ENCODE data around the gene TMEM54. TPM values are rescaled to one million over a fixed set of nuclear protein-coding genes. Genes with fewer than 3 reads are reported as not detected.

The TMEM54 gene
- total and polyA plus RNA-seq, 2 experiments from 2014 or later, result 17.1 to 61.6 TPM

DNA sequence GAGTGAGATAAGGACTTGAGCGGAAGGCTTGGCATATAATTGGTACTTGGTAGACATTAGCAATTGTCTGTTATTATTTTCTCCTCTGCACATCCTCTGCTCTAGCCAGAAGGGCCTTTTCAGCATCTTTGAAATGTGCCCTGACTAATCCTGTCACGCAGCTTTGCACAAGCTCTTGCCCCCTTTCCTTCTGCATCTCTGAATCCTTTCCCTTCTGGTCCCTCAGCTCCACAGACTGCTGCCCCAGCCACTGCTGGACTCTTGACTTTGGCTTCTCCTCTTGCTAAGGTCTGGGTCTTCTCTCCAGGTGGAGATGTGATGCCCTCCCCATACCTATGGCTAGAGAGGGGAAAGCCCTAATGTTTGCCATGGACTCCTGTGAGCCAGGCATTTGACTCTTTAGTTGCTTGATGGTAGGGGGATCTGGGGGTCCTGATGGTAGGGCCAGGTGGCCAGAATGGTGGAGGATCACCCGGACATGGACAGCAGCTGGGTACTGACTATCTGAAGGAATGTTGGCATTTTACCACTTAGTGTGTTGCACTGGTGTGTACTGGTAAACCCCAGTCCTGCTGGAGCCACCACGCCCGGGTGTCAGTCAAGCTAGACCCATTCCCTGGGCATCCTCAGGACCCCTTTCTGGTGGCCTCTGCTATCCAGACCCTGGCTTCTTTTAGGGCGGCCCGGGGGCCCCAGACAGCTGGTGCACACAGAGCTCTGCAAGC lies 10.5 kb downstream of the TMEM54 start:
- Histone ChIP-seq H3K4me1 (ENCODE audit: low read depth) (no peaks in the 10 kb centered on the region), H3K27ac (no peak overlapping the region), H3K9me3 (ENCODE audit: low read depth) (no peaks in the 10 kb centered on the region), H3K27me3 (peaks cover 65% of the 10 kb centered on the region), H3K36me3 (no peaks in the 10 kb centered on the region), H3K4me3 (no peak overlapping the region)
- DNase-seq (ENCODE audit: low read depth in 1 of 2, low spot score in 1 of 2), result no peak
- TF ChIP-seq, protein P1, sequence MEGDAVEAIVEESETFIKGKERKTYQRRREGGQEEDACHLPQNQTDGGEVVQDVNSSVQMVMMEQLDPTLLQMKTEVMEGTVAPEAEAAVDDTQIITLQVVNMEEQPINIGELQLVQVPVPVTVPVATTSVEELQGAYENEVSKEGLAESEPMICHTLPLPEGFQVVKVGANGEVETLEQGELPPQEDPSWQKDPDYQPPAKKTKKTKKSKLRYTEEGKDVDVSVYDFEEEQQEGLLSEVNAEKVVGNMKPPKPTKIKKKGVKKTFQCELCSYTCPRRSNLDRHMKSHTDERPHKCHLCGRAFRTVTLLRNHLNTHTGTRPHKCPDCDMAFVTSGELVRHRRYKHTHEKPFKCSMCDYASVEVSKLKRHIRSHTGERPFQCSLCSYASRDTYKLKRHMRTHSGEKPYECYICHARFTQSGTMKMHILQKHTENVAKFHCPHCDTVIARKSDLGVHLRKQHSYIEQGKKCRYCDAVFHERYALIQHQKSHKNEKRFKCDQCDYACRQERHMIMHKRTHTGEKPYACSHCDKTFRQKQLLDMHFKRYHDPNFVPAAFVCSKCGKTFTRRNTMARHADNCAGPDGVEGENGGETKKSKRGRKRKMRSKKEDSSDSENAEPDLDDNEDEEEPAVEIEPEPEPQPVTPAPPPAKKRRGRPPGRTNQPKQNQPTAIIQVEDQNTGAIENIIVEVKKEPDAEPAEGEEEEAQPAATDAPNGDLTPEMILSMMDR (IDR thresholded peaks at IDR 0.05; ENCODE audit: low read depth, low read length), result no peak

DNA sequence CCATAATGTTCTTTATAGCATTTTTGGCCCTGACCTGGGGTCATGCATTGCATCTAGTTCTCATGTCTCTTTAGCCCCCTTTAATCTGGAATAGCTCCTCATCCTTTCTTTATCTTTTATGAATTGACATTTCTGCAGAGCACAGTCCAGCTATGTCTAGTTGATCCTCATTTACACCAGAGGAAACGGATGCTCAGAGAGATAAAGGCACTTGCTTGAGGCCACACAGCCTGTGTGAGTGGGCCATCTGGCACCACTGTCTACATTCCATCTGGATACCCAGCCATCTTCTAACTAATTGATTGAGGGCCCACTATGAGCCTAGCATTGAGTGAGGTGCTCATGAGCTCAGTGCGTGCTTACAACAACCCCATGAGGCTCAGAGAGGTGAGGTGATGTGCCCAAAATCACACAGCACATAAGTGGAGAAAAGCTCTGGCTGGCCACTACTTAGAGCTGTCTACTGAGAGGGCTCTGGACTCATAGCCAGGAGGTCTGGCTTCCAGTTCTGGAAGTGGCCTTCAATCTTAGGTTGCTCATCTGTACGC lies 11.4 kb downstream of the TMEM54 start:
- Histone ChIP-seq H3K4me1 (ENCODE audit: low read depth) (no peaks in the 10 kb centered on the region), H3K27me3 (peaks cover 74% of the 10 kb centered on the region), H3K4me3 (no peak overlapping the region), H3K27ac (no peak overlapping the region), H3K9me3 (ENCODE audit: low read depth) (no peaks in the 10 kb centered on the region), H3K36me3 (no peaks in the 10 kb centered on the region)
- DNase-seq (ENCODE audit: low read depth in 1 of 2, low spot score in 1 of 2), result no peak
- TF ChIP-seq, protein P1 (IDR thresholded peaks at IDR 0.05; ENCODE audit: low read depth, low read length), result no peak

DNA sequence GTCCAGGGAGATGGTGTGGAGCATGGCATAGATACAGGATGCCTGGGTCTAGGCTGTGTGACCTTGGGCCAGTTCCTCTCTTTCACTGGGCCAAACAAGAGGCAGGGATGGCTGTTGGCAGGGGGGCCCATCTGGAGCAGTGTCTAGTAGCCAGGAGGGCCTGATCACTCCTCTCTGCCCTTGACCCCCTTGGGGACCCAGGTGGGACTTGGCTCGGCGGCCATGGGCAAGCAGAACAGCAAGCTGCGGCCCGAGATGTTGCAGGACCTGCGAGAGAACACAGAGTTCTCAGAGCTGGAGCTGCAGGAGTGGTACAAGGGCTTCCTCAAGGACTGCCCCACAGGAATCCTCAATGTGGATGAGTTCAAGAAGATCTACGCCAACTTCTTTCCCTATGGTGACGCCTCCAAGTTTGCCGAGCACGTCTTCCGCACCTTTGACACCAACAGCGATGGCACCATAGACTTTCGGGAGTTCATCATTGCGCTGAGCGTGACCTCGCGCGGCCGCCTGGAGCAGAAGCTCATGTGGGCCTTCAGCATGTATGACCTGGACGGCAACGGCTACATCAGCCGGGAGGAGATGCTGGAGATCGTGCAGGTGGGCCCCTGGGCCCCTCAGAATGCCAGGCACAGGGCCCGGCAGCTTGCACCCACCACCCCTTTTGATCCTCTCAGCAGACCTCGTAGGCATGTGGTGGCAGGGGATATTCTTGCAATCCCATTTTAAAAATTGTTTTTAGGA lies 12.3 kb downstream of the TMEM54 start:
- Histone ChIP-seq H3K27ac (no peak overlapping the region), H3K4me1 (ENCODE audit: low read depth) (no peaks in the 10 kb centered on the region), H3K4me3 (no peak overlapping the region), H3K27me3 (peaks cover 84% of the 10 kb centered on the region), H3K9me3 (ENCODE audit: low read depth) (no peaks in the 10 kb centered on the region), H3K36me3 (no peaks in the 10 kb centered on the region)
- TF ChIP-seq, protein P1 (IDR thresholded peaks at IDR 0.05; ENCODE audit: low read depth, low read length), result no peak
- no peak for DNase-seq (ENCODE audit: low read depth in 1 of 2, low spot score in 1 of 2)

DNA sequence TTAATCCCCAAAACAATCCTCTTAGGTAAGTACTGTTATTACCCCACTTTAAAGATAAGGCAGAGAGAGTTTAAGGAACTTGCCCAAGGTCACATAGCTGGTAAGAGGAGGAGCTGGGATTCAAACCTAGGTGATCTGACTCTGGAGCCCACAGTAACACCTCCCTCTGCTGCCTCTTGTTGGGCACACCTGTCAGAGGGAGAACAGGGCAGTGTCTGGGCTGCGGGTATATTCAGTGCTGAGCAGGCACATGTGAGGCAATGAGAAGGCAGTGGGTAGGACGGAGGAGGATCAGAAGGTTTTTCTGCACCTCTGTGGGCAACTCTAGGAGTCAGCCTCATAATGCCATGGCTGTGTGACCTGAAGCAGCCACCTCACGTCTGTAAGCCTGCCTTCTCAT lies 13.1 kb downstream of the TMEM54 start:
- Histone ChIP-seq H3K36me3 (no peaks in the 10 kb centered on the region), H3K4me3 (no peak overlapping the region), H3K4me1 (ENCODE audit: low read depth) (no peaks in the 10 kb centered on the region), H3K9me3 (ENCODE audit: low read depth) (no peaks in the 10 kb centered on the region), H3K27me3 (peaks cover 80% of the 10 kb centered on the region), H3K27ac (no peak overlapping the region)
- TF ChIP-seq, protein P1 (IDR thresholded peaks at IDR 0.05; ENCODE audit: low read depth, low read length), result no peak
- no peak for DNase-seq (ENCODE audit: low read depth in 1 of 2, low spot score in 1 of 2)

DNA sequence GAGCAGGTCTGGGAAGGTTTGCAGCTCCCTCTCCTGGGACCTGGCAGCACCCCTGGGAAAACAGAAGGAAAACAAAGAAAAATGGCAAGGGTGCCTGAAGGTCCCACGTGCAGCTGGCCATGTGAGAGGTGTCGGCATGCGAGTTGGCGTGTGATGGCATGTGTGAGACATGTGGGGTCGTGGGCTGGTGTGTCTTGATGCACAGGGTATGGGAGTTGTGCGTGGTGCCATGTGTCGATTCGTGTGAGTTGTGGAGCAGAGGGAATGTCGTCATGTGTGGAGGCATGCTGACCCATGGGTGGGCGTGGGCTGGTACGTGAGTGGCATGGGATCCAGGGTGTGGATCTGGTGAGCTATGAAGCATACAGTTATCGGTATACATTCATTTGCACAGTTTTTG lies 13.6 kb downstream of the TMEM54 start:
- Histone ChIP-seq H3K4me1 (ENCODE audit: low read depth) (no peaks in the 10 kb centered on the region), H3K9me3 (ENCODE audit: low read depth) (no peaks in the 10 kb centered on the region), H3K27me3 (peaks cover 75% of the 10 kb centered on the region), H3K27ac (no peak overlapping the region), H3K4me3 (no peak overlapping the region), H3K36me3 (no peaks in the 10 kb centered on the region)
- TF ChIP-seq, protein P1 (IDR thresholded peaks at IDR 0.05; ENCODE audit: low read depth, low read length), result no peak
- DNase-seq (ENCODE audit: low read depth in 1 of 2, low spot score in 1 of 2), result no peak

Data from cardiac muscle cell (in vitro differentiated cells and primary cell).